Measurements from ENCODE around the gene CTPS1.

CTPS1 gene

DNA sequence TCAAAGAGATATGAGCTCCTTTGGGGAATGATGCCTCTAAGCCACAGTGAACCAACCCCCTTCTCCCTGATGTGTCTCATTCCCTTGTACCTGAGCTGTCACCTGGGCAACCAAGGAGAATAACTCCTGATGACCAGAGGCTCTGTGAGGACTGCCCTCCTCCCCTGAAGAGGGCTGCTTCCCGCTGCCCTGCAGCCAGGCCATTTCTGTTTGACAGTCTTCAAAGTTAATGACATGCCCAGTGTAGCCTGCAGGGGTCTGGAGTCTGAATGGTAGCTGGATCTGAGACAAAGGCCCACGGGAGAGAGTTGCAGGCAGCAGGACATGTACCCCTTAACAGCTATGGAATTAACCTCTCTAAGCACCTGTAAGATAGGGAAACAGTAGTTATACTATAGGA is 45.5 kb downstream of the CTPS1 start:
- no peak for DNase-seq (ENCODE audit: low read depth)

DNA sequence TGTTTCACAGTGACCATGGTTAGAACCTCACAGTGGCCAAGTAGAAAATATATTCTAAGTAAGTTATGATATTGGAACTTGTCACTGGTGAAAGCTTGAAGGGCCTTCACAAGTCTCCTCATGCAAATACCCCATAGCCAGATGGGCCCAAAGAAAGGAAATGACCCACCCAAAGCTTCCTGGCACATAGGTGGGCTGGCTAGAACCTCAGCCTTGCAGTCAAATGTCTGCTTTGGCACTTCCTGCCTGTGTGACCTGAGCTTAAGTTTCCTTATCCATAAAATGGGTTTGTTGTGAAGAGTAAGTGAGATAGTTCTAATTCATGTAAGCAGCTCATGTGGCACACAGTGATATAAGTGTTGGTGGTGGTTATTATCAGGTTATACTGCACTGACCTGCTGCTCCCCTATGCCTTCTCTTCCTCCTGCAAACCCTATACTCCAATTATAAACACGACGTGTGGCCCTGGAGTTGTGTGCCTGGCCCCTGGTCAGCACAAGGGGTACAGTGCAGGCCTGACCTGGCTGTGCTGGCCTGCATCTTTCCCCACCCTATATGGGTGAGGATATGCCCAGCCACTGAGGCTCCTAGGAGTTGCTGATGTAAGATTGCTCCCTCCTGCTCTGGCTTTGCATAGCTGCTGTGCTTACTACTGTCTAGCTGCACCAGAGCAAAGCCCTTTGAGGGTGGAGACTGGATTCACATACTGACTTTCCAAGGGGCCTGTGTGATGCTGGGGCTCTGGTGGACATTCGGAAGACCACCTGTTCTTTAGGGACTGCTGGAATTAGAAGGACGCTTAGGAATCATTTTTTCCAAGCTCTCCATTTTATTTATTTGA is 46.7 kb downstream of the CTPS1 start:
- no peak for DNase-seq (ENCODE audit: low read depth)

DNA sequence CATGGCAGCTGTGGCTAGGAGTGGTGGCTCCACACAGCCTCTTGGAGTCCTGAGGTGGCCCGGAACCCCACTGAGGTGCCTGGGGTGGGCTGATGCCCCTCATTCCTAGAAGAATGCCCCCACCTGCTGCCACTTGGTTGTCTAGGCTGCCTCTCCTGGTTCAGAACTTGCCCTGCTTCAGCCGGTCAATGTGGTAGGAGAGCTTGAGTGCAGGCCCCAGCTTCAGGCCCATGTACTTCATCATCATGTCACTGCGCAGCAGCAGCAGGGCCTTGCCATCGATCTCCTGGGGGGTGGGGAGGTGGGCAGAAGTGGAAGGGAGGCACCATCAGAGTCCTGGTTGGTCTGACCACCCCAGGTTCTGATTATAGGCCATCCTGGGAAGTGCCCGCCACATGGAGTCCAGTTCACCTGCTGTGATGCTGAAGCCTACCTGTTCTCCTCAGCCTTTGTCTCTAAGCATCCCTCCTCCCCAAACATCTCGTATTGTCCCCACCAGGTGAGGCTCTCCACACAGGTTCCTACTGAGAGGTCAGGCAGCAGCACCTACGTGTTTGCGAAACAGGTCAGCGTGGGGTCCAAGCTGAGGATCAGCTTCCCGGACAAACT is 48.6 kb downstream of the CTPS1 start:
- no peak for DNase-seq (ENCODE audit: low read depth)

DNA sequence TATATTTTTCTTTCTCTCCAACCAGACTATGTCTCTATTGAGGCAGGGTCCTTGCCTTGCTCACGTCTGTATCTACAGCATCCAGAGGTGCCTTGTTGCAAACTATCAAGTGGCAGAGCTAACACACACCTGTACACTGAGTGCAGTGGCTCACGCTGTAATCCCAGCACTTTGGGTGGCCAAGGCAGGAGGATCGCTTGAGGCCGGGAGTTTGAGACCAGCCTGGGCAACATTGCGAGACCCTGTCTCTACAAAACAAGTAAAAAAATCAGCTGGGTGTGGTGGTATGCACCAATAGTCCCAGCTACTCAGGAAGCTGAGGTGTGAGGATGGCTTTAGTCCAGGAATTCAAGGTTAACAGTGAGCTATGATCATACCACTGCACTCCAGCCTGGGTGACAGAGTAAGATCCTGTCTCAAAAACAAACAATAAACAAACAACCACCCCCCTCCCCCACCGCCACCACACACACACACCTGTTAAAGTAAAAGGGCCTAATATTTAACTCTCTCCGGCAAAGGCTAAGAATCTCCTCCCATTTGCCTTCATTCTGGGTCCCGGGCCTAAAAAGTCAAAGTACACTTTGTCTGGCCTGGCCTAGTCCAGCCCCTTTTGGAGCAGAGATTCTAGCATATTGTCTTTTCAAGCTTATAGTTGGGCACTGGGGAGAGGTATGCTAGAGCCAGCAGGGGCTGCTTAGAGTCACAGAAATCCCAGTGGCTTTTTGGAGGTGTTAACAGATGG is 51.5 kb downstream of the CTPS1 start:
- no peak for DNase-seq (ENCODE audit: low read depth)

DNA sequence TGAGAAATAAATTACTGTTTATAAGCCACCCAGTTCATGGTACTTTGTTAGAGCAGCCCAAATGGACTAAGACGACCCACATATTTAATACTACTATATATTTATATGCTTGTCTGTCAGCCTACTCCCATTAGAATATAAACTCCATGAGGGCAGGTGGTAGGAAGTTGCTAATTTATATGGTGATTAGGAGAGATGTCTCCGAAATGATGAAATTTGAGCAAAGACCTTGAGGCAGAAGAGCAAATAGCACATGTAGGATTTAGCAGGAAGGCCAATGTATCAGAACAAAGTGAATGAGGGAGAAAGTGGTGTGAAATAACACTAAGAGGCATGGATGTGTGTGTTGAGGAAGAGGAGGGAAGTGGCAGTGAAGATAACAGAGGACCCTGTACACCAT is 52.7 kb downstream of the CTPS1 start:
- DNase-seq (ENCODE audit: low read depth), result no peak

DNA sequence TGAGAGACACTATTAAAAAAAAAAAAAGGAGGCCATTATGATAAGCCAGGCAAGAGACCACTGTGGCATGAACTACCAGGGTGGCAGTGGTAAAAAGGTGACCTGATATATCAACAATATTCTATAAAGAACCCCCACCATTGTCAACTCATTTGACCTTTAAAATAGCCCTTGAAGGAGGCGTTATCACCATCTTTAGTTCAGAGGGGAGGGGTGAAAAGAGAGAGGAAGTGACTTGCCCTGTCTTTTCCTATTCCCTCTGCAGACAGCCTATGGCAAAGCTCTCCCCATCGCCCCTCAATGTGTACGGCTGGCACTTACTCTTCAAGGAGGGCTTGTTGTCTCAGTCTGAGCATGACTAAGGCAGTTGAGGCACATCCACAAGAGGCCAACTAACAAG is 53.8 kb downstream of the CTPS1 start:
- no peak for DNase-seq (ENCODE audit: low read depth)

DNA sequence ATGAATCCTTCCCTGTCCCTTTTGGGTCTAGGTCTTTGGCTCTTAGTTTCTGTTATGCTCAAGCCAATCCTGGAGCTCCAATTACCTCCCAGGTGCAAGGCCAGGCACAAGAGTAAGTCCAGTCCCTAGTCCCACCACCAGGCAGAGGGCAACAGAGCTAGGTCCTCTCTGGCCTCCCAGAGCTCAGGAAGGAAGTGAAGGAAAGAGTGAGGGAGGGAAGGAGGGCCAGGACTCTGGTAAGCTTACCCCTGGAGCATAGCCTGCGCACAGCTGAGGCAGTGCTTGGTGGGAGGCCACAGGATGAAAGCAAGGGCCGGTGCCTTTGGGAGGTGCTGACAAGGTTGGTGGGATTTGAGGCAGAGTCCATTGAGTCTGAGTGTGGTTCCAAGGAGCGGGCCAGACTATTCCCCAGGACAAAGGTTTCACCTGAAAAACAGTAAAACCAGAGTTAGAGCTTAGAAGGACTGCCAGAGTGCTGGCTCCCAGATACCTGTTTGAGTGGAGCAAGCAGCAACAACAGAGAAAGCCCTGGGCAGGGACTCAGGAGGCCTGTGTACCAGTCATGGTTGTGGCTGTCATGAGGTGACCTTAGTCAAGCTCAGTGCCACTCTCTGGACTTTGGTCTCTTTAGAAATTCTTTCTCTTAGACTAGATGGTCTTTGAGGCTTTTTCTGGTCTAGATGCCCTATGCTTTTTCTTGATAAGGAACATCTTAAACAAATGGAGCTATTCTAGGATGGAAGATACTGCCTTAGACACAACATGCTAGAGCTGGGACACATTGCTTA is 57.8 kb downstream of the CTPS1 start:
- DNase-seq (ENCODE audit: low read depth), result no peak

DNA sequence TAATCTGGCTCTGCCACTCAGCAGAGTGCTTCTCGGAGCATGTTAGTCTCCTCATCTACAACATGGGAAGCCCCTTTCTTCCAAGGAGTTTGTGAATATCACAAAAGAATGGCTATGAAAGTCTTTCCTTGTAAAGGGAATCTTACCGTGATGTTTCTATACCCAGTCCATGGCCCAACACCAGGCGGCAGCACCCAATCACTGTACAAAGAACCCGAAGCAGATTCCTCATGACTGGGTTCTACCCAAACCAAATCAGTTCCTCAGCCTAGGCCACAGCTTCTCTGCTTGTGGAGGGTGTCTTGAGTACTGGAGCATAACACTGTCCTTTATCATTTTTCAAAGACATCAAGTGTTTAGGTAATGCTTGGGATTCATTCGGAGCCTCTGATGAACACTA is 58.6 kb downstream of the CTPS1 start:
- no peak for DNase-seq (ENCODE audit: low read depth)

DNA sequence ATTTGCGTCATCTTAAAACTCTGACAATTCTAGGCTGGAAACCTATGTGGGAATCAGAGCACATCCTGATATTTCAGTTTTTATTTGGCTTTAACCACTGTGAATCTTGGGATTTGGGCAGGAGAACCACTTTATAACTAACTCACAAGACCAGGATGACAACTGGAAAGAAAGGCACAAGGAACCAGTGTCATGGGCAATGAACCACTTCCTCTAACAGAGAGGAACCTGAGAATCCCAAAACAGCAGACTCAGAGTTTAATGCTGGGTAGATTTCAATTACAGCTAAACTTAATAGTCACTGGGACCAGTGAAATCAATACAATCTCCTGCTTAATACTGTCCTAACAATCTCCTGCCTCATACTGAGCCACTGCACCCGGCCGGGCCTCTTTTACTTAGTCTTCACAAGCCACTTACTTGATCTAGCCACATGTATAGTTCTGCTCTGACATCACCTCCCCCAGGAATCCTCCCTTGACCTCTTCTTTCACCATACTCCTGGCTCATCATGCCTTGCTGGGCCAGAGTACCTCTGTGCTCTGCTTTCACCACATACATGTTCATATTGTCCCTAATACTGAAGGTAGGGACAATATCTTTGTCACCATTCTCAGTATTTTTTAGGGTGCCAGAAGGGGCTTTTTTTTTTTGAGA is 62.2 kb downstream of the CTPS1 start:
- no peak for DNase-seq (ENCODE audit: low read depth)

DNA sequence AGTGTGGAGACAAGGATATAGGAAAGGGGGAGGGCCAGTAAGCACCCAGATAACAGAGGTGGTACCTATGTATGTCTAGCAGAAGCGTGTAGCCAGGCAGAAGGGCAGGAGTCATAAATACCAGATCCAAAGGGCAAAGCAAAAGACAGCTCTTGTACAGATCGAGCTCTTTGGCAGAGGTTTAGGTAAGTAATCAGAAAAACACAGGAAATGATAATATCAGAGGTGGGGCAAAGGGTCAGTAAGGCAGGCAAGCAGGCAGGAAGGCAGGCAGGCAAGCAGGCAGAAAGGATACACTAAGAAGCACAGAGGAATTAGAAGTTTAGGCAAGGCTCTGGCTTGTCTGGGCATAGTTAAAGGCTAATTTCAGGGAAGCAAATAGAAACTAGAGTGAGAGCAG is 64.7 kb downstream of the CTPS1 start:
- DNase-seq (ENCODE audit: low read depth), result no peak

DNA sequence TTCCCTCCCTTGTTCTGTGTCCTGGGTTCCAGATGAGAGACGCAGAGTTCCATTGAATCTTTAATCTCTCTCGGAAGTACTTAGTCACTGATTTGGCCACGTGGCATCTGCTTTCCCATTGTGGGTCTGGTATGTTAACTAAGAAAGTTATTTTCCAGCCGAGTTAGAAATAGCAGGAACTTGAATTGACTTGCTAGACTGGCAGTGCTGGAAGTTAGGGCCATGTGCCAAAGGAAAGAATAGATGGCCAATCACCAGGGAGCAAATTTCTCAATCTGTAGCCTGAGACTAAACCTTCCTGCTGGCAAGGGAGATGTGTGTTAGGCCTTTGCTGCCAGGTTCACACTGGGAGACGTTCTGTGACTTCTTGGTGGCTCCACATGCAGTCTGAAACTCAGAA is 66.2 kb downstream of the CTPS1 start:
- no peak for DNase-seq (ENCODE audit: low read depth)

DNA sequence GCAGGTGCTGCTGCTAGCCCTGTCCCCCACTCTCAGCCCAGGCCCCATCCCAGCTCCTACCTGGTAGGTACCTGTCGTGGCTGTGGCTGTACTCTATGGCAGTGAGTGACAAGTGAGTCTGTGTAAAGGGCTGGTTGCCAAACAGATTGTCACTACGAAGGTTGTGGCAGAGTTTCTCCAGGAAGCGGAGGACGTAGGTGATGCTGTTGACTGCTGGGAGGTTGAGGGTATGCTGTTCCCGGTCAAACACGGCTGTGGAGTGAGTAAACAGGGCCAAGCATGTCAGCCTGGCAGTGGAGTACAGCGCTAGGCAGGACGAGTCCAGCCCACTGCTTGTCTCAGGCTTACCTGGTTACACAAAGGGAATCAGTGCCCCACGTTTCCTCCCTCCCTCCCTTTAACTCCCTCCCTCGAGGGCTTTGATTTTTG is 66.9 kb downstream of the CTPS1 start:
- no peak for DNase-seq (ENCODE audit: low read depth)

DNA sequence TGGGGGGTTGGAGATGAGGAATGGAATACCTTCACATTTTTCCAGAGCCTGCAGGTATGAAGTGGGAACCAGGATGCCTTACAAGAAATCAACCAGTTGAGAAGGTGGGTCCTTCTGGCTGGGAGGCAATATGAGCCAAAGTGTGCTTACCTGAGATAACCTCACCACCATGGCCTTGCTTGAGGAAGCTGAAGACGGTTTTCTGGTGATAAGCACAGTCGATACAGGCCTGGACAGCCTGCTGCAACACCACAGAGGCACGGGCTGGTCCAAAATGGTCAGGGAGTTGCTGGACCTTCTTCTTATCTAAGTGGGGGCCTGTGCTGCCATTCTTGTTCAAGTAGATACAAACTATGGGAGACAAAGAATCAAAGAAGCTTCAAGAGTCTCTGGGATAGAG is 69.0 kb downstream of the CTPS1 start:
- DNase-seq (ENCODE audit: low read depth), result no peak

DNA sequence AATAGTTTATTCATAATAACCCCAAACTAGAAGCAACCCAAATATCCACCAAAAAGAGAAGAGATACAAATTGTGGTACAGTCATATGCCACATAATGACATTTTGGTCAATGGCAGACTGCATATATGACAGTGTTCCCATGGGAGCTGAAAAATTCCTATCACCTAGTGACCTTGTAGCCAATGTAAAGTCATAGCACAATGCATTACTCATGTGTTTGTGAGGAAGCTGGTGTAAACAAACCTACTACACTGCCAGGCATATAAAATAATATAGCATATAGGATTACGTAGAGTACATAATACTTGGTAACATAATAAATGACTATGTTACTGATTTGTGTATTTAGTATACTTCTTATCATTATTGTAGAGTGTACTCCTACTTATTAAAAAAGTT is 71.5 kb downstream of the CTPS1 start:
- no peak for DNase-seq (ENCODE audit: low read depth)

DNA sequence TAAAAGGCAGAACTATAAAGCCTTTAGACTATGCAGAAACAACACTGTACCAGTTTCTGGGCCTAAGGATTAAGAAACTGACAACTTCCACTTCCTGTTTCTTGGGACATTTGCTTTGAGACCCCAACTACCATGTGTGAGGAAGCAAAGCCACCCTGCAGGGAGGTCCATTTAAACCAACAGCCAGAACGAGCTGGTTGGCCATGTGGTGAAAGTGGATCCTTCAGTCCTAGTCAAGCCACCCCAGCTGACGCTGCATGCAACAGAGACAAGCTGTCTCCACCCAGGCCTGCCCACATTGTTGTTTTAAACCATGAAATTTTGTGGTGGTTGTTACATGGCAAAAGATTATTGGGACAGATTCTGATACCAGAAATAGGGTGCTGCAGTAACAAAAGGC is 73.8 kb downstream of the CTPS1 start:
- DNase-seq (ENCODE audit: low read depth), result no peak

DNA sequence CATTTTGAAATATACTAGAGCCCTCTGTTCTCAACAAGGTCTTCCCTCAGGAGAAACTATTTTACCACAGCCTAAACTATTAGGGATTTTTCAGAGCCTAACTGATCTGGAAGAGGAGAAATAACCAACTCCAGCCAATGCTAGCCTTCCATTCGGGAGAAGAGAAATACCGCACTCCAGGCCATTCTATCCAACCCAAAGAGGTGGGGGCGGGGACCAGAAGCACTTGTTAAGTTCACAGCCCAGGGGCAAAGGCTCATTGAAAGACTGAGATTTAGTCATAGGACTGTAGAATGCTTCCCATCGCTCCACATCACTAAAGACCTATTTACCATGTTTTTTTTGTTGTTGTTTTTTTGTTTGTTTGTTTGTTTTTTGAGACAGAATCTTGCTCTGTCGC is 77.4 kb downstream of the CTPS1 start:
- DNase-seq (ENCODE audit: low read depth), result no peak
